ENCODE results near the gene HOXB1.
"Not testable (repeated sequence)": the region's sequence is repeated elsewhere in the genome, so short reads cannot be mapped to it uniquely, and the experiment has no call there.

HOXB1 gene

DNA sequence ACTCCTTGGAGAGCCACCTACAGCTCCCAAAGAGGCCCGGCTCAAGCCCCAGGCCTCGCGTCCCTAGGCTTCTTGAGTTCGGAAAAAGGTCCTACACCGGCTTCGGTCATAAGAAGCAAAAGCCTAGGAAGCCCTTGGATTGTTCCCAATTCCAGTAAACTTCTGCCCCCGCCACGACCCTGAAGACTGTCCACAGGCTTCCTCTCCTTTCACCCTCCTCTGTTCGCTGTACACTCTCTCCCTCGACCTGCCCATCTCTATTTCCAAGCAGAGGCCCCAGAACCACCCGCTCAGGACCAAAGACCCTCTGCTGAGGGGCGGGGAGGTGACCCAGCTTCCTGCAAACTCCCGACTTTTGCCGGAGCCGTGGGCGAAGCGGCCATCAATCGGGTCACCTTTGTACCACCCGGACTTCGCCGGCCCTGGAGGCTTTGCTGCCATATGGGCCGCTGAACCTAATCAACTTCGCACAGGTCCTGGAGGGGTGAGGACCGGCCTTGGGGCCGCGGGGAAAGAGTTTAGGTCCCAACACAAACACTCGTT is 11.4 kb upstream of the HOXB1 start:
- no peak for FAIRE-seq

DNA sequence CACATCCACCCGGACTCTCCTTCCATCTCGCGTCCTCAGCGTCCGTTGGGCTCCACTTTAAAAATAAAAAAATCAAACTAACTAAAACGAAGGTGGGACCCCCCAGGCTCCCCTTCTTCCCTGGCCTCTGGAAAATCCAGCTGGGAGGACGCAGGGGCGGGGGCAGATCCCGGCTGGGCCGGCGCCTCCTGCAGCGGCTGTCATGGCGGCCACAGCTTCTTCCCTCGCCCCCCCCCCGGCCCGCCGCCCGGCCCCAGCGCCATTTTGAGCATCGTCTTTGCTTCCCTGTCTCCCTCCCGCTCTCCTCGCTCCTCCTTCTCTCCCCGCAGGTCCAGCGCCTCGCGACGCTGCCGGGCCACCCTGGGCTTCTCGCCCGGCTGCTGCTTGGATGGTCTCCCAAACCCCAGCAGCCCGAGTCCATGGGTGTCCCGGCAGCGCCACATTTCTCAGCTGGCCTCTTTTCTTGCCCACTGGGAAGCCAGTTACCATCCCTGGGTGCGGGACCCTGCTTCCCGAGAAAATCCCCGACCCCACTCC is 10.8 kb upstream of the HOXB1 start:
- FAIRE-seq: no peak

DNA sequence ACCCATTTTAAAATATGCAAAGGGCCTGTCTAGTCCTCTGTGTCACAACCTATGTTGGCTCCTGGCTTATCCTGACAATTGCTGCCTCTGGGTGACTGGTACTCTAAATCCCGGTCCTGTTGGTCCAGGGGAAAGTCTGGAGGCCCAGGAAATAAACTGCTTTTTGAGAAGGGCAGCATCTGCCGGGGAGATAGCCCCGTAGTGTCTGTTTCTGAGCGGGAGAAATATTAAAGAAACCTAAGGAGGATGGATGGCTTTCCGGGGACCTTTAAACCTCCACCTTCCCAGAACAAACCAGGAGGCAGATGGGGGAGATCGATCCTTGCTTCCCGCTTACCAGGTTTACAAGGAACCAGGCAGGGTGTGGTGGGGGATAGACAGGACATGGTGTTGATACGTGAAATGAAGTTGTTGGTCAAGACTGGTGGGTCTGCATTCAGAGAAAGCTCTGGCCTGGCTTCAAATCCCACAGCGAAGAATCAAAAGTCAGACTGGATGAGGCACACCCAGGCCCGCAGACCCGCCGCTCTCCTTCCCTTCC is 10.3 kb upstream of the HOXB1 start:
- no peak for FAIRE-seq

DNA sequence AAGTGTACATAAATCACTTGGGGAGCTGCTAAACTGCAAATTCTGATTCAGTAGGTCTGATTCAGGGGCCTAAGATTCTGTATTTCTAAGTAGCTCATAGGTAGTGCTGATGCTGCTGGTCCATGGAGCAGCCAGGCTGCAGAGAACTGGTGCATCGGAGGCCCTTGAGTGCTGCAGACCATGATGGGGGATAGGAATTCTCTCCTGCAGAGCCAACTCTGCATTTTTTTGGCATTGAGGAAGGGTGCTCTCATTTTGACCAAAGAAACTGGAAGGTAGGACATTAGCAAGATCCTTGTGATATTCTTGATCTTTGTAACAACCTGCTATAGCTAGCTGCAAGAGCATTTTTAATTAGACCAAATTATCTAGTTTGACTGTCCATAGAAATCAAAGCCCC is 9.4 kb upstream of the HOXB1 start:
- FAIRE-seq: no peak

DNA sequence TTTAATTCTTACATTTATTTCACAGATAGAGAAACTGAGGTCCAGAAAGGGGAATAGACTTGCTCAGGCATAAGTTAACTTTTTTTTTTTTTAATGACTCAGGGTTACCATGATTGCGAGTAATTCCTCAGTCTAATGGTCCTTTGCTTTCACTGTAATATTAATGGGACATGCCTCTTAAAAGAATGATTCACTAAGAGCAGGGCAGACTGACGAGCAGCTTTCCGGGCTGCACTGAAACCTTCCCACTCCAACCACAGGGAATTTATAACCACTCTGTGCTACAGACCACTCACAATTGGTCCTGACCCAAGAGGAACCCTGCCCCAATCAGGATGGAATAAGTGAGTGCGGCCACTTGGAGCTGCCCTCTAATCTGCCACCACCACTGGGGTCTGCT is 8.4 kb upstream of the HOXB1 start:
- no peak for FAIRE-seq

DNA sequence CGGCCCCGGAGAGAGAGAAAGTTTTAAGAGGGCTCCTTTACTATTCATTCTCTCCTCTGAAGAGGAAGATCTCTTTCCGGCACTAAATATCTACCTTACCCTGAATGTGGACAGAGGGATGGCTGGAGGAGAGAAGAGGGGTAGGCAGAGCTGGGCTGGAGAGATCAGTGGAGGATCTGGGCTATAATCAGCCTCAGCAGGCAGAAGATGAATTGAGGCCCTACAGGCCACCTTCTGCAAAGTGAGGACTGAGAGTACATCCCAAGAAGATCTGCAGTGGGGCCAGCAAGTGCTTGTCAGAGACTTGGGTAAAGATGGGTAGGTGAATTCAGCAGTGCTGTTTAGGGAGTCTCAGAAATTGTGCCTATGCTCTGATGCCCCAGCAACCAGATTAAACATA is 6.5 kb upstream of the HOXB1 start:
- no peak for FAIRE-seq

DNA sequence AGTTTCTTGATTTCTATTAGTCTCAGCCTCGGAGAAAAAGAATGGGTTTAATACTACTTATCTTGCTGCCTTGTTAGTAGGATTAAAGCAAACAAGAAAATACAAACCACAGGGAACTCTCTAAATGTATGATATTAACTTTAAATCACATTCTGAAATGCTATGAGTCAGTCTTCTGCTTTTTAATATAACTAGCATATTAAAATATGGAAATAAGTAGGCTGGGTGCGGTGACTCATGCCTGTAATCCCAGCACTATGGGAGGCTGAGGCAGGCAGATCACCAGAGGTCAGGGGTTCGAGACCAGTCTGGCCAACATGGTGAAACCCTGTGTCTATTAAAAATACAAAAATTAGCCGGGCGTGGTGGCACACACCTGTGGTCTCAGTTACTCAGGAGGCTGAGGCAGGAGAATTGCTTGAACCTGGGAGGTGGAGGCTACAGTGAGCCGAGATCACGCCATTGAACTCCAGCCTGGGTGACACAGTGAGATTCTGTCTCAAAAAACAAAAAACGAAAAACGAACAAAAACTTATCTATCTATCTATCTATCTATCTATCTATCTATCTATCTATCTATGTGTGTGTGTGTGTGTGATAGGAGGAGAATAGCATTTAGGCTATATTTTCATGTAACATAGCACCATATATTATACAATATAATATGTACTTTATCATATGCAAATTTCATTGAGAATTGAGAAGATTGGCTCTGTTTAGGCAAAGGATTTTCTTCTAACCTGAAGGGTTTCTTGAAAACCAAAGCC is 5.2 kb upstream of the HOXB1 start:
- FAIRE-seq: not testable (repeated sequence)

DNA sequence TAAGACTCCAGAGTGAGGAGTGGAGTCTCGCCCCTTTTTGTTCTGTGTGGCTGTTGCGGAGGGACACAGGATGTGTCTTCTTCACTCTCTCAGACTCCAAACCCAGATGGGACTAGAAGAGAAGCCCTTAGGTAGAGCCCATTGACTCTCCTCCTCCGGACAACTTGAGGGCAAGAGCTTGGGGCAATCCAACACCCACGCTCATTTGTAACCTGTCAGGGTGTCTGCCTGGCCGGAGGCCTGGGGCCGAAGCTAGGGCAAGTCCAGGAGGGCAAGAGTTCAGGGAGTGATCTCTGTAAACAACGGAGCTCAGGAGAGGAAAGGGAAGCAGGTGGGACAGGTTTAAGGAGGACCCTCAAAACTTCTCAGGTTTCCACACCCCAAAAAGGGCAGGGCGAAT is 1.4 kb upstream of the HOXB1 start:
- no peak for FAIRE-seq

DNA sequence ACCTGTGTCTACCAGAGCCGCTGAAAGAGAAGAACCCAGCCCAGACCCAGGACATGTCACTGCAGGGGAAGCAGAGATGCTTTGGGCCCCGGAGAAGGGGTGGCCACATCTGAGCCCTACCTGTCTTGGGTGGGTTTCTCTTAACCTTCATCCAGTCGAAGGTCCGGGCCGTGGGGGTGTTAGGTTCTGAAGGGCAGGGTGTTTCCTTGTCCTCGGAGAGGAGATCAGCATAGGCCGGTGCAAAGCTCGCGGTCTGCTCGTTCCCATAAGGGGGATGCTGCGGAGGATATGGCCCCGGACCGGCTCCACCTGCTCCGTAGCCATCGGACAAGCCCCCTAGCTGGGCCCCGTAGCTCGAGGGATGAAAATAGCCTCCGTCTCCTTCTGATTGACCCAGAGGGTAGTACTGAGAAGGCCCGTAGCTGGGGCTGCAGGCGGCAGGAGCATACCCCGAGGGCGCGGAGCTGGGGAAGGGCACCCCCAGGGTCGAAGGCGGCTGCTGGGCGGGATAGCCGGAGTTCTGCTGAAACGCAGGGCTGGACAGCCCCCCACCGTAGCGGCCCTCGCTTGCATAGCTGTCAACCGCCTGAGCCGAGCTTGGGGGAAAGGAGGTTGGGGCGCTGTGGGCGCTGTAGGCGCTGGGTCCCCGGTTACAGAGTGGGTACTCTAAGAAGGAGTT is 464 bp downstream of the HOXB1 start:
- no peak for FAIRE-seq

DNA sequence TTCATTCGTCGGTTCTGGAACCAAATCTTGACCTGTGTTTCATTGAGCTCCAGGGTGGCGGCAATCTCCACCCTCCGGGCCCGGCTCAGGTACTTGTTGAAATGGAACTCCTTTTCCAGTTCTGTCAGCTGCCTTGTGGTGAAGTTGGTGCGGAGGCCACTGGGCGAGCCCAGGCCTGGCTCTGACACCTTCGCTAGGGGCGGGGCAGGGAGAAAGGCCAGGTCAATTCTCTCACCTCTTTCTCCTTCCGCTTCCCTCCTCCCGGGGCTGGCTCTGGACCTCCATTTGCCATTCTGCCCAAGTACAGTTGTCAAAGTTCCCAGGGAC is 1.2 kb downstream of the HOXB1 start:
- no peak for FAIRE-seq

DNA sequence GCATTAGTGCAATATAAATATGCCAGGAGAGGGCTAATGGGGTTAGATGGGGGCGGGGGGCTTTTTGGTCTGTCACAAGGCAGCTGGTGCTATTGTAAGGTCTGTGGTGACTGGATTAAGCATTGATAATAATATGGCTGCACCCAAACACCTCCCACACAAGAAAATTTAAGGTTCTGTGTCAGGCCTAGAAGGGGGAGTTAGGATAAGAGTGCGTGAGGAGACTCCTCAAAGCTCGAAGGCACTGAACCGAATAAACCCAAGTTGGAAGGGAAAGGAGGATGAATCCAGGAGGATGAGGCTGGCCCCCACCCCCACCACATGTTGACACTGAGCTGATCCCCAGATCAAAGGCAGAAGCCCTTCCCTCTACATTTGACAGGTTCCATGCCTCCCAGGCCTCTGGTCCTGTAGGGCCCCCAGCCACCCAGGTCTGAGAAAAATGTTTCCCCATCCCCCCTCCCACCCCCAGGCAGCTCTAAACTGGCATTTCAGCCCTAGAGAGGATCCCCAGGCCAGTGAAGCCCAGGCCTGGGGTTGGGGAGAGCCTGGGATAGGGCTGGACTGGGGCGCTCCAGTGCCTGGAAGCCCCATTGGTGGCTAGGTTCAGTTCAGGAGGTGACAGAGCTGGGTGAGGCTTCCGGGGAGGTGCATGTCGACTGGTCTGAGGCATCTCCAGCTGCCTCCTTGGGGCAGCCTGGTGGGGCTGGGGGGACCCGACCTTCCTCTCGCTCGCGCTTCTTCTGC is 1.7 kb downstream of the HOXB1 start:
- FAIRE-seq: no peak

DNA sequence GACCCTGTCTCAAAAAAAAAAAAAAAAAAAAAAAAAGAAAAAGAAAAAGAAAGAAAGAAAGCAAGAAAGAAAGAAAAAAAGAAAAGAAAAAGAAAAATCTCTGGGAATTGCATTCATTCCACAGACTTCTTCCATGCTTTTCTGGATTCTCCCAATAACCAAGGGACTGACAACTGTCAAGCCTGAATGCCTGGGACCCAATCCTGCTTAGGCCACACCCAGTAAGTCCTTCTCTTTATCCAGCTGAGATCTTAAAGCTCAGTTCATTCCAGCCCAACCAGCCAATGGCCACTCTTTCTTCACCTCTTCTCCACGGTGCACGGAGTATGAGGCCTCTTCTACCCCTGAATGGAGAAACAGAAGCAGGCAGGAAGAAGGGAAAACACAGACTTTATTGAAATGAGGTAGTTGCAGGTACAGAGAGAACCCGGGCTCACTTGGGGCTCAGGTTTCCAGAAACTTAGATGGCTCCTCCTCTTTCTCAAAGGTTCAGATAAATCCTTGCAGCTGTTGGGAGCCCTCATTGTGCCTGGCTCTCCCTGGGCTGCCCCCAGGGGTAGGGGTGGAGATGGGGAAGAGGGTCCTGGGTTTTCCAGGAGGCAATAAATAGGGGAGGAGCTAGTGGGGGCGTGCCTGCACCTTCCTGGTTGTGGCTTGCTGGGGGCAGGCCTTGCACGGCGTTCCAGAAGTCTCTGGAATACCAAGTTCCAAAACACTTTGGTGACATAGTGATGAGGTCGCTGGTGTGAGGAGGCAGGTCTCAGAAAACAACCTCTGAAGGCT is 2.5 kb downstream of the HOXB1 start:
- no peak for FAIRE-seq

DNA sequence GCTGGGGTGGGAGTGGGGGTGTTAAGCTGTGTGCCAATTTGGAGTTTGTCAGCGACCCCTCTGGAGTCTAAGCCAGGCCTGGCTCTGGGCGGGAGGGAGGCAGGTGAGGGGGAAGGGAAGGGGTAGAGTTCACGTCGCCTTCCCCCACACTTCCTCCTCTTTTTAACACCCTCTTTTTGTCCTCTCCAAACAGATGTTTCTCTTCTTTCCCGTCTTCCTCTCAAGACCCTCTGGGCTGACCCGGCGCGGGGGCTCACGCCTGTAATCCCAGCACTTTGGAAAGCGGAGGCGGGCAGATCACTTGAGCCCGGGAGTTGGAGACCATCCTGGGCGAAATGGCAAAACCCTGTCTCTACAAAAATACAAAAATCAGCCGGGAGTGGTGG is 3.3 kb downstream of the HOXB1 start:
- FAIRE-seq: no peak

DNA sequence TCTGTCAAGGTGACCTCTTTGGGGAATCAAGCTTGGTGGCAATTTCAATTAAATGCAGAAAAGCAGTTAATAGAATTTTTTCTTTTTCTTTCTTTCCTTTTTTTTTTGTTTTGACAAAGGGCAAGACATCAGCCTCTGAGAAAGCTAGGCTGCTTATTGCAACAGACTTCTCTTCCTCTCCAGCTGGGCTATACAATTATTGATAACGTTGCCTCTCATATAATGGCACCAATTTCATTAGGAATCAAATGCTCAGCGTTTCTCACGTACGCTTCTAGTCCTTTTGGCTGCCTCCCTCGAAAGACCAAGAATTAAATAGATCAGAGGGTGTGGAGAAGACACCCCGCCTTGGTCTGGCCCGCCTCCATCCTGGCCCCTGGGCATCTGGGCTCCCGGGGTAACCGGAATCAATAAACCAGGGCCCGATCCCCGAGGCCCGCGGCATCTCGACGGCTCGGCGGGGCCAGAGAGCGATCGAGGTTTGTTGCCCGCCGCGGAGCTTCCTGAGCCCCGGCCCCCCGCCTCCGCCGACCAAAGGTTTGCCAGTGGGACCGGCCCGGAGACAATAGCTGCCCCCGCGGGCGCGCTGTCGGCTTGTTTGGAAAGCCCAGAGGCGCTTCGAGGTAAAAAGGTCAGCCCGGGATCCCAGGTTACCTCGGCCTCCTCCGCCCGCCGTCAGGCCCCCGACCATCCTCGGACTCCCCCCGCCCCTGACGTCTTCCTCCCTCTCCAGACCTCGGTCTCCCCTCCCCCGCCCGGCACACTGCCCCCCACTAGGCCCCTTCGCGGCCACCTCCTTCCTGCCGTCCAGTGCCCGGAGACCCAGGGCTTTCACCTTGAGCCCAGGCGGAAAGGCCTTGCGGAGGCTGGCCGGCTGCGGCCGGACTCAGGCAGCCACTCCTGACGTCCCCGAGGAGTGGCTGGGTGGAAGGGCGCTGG is 3.9 kb downstream of the HOXB1 start:
- no peak for FAIRE-seq

DNA sequence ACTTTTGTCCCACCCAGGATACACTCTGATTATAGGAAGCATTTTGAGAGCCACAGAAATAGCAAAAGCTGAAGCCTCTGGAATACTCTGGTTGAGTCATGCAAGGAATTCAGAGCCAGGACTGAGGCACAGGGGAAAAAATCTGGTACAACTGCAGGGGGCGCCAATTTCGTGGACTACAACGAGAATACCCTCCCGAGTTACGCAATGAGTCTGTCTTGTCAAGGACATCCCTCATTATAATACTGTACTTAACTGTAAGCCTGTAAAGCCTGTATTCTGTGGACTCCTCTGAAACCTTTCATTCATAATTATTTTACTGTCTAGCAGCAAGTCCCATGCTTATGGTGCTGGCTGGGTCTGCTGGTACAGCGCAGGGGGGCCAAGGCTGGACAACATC is 7.8 kb downstream of the HOXB1 start:
- no peak for FAIRE-seq

DNA sequence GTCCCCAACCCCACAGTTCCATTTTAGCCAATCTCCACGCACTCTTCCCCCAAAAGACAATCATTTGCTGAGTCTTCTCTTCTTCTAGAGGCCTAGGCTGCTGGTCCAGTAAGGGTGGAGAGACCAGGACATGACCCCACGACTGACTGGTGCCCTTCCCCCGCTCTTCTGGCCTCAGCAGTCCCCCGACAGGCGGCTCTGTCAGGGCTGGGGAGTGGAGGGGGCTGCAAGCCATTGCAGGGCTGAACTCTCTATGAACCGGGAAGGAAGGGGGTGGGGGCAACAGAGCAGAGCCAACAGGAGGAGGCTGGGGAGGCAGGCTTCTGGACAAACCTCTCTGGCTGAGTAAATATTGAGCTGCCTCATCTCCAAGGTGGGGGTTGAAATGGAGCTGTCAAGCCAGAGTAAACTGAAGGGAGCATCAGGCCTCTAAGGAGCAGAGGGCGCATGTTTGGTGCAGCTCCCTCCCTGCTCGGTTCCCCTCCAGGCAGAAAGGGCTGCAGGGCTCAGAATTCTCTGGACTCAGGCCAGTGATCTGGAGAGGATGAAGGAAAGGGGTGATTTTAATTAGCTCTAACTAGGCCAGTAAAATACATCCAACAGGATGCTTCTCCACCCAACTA is 8.7 kb downstream of the HOXB1 start:
- no peak for FAIRE-seq

DNA sequence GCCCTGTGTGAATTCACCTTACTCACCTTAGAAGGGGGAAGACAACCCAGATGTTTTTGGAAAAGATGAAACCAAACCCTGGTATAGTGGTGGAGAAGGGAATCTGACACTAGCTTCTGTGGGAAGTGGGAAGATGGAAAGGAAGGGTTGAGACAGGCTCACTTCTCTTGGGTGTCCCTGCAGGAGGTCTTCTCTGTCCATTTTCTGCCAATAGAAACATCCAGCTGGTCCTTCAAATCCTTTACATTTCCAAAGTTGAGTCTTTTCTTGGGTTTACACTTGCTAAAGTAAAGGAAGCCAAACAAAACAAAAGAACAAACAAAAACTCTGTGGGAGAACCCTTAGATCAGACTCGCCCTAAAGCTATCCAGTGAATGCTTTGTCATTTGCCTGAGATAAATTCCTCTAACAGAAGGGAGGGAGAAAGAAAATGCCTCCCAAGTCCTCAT is 10.2 kb downstream of the HOXB1 start:
- FAIRE-seq: no peak

DNA sequence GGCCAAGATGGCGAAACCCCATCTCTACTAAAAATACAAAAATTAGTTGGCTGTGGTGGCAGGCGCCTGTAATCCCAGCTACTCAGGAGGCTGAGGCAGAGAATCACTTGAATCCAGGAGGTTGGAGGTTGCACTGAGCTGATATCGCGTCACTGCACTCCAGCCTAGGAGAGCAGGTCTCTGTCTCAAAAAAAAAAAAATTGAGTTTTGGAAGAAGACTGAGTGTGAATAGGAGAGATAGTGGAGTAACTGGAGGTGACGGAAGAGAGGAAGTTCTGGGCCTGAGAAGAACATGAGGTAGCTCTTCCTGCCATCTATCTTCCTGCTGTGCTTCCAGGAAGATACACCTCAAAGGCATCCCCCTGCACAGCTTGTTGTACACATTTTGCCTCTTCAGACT is 11.4 kb downstream of the HOXB1 start:
- no peak for FAIRE-seq

DNA sequence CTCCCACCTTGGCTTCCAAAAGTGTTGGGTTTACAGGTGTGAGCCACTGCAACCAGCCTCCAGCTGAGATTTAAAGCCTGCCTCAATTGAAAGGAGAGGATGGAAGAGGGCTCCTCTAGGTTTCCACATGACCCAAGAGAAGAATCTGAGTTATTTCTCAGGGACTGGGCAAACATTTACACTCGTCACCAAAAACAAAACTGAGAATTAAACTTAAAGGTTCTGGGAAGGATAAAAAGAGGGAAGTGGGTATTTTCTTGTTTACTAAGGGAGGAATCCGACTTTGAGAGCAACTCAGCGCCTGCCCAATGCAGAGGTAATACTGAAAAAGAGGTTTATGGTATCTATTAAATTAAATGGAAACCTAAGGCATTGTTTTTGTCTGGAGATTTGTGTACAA is 13.3 kb downstream of the HOXB1 start:
- FAIRE-seq: no peak

All from colon (tissue), 2 donors.